Thyroid gland (tissue), 4 donors: ENCODE results near the gene PIAS4.

Experiments
- POLR2A ChIP-seq, 2 donors: fragments of 450-650 bp; IDR thresholded peaks; one replicate each; pipeline ENCODE4 v1.6.1; 2017; ENCODE audit warnings: antibody characterized with exemption in 2 of 2, mild to moderate bottlenecking in 2 of 2, moderate library complexity in 1 of 2
- TF ChIP-seq, protein P1 (sequence below), 6 experiments: fragments of 200-600 bp in 3 of 6; fragments of 450-650 bp in 3 of 6; sonication (generic) in 3 of 6; IDR thresholded peaks; one replicate each; pipeline ENCODE4 v1.5.1; 2016 to 2019; ENCODE audit warnings: antibody characterized with exemption in 6 of 6, mild to moderate bottlenecking in 2 of 6, inconsistent platforms in 1 of 6, moderate library complexity in 1 of 6

DNA sequence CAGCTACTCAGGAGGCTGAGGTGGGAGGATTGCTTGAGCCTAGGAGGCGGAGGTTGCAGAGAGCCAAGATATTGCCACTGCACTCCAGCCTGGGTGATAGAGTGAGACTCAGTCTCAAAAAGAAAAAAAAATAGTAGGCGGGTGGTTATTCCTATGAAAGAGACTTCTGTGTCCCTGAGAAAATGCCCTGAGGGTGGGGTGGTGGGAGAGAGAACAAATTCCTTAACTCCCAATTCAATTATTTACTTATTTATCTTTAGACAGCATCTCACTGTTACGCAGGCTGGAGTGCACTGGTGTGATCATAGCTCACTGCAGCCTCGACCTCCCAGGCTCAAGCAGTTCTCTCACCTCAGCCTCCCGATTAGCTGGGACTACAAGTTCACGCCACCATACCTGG is 11.9 kb upstream of the PIAS4 start:
- TF ChIP-seq, protein P1, sequence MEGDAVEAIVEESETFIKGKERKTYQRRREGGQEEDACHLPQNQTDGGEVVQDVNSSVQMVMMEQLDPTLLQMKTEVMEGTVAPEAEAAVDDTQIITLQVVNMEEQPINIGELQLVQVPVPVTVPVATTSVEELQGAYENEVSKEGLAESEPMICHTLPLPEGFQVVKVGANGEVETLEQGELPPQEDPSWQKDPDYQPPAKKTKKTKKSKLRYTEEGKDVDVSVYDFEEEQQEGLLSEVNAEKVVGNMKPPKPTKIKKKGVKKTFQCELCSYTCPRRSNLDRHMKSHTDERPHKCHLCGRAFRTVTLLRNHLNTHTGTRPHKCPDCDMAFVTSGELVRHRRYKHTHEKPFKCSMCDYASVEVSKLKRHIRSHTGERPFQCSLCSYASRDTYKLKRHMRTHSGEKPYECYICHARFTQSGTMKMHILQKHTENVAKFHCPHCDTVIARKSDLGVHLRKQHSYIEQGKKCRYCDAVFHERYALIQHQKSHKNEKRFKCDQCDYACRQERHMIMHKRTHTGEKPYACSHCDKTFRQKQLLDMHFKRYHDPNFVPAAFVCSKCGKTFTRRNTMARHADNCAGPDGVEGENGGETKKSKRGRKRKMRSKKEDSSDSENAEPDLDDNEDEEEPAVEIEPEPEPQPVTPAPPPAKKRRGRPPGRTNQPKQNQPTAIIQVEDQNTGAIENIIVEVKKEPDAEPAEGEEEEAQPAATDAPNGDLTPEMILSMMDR (IDR thresholded peaks at IDR 0.05), result no peak
- no peak for TF ChIP-seq POLR2A (IDR thresholded peaks at IDR 0.05)
